HFFc6 (cell line): ENCODE data around the gene CALN1. TPM values are rescaled to one million over a fixed set of nuclear protein-coding genes. Genes with fewer than 3 reads are reported as not detected.

ENCODE experiments used
- DNase-seq: peaks from one replicate; pipeline ENCODE4 v3.0.0-alpha.2; 2018
- H3K27ac Mint-ChIP-seq: 2 replicates; pipeline ENCODE4 v1.8.0; 2020; ENCODE audit warnings: mild to moderate bottlenecking, mixed read lengths
- H3K27me3 Mint-ChIP-seq: 2 replicates; pipeline ENCODE4 v1.8.0; 2021; ENCODE audit warnings: mild to moderate bottlenecking, moderate library complexity, mixed read lengths; ENCODE audit not compliant: insufficient read depth
- H3K36me3 Mint-ChIP-seq: 2 replicates; pipeline ENCODE4 v1.8.0; 2021; ENCODE audit warnings: low read depth, mixed read lengths
- H3K4me1 Mint-ChIP-seq: 2 replicates; pipeline ENCODE4 v1.8.0; 2020; ENCODE audit warnings: low read depth, mixed read lengths
- H3K4me3 Mint-ChIP-seq: 2 replicates; pipeline ENCODE4 v1.8.0; 2020; ENCODE audit warnings: mild to moderate bottlenecking, moderate library complexity, mixed read lengths
- H3K9me3 Mint-ChIP-seq: 2 replicates; pipeline ENCODE4 v1.8.0; 2020; ENCODE audit warnings: mild to moderate bottlenecking, mixed read lengths
- total RNA-seq, 6 experiments: library from RNA; stranded (reverse); fragmentation: NEBNext Ultra II Directional; extraction: Animal tissue kit (Norgen Biotek cat#: 25700); gene quantifications; 2 replicates in 1 of 6; 3 replicates in 5 of 6; pipeline ENCODE4 v1.2.3, GENCODE V29; 2021
- TF ChIP-seq, protein P1 (sequence below): fragments of 200-600 bp; sonication (generic); IDR thresholded peaks from 2 replicates; pipeline ENCODE4 v1.5.0; 2021; ENCODE audit warnings: antibody characterized with exemption, mild to moderate bottlenecking

Gene CALN1
- total RNA-seq, 6 experiments from 2014 or later = not detected

GRCh38 chr7:71995111-71995510 lies 417.0 kb downstream of the CALN1 start:
- Mint-ChIP-seq H3K4me1 (no peaks in the 10 kb centered on the region), H3K27me3 (no peaks in the 10 kb centered on the region), H3K4me3 (no peak overlapping the region), H3K36me3 (no peaks in the 10 kb centered on the region), H3K9me3 (peaks cover 48% of the 10 kb centered on the region), H3K27ac (no peak overlapping the region)
- DNase-seq = no peak
- TF ChIP-seq, protein P1, sequence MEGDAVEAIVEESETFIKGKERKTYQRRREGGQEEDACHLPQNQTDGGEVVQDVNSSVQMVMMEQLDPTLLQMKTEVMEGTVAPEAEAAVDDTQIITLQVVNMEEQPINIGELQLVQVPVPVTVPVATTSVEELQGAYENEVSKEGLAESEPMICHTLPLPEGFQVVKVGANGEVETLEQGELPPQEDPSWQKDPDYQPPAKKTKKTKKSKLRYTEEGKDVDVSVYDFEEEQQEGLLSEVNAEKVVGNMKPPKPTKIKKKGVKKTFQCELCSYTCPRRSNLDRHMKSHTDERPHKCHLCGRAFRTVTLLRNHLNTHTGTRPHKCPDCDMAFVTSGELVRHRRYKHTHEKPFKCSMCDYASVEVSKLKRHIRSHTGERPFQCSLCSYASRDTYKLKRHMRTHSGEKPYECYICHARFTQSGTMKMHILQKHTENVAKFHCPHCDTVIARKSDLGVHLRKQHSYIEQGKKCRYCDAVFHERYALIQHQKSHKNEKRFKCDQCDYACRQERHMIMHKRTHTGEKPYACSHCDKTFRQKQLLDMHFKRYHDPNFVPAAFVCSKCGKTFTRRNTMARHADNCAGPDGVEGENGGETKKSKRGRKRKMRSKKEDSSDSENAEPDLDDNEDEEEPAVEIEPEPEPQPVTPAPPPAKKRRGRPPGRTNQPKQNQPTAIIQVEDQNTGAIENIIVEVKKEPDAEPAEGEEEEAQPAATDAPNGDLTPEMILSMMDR = no peak

DNA sequence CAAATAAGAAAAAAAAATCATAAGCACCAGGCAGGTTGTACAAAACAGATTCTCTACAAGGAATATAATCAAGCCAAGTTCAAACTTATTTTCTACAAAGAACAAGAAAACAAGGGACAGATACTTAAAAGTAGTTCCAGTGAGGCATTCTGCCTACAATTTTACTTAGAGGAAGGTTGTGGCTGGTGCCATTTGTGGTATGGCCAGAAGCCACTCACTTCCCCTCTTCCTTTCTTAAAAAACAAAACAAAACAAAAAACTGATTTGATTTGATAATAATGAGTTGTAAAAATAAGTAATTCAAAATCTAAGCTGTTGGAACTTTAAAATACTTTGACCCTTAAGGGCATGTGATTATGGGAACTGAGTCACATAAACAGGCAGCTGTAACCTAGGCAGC lies 420.6 kb downstream of the CALN1 start:
- Mint-ChIP-seq H3K27ac (no peak overlapping the region), H3K9me3 (peaks cover 50% of the 10 kb centered on the region), H3K36me3 (0 out of 2 replicates have a peak, but pooled peaks cover 9% of the 10 kb centered on the region), H3K27me3 (peaks cover 3% of the 10 kb centered on the region; the same call in 1 of the 2 replicates), H3K4me1 (no peaks in the 10 kb centered on the region), H3K4me3 (no peak overlapping the region)
- no peak for DNase-seq
- TF ChIP-seq, protein P1 = no peak

DNA sequence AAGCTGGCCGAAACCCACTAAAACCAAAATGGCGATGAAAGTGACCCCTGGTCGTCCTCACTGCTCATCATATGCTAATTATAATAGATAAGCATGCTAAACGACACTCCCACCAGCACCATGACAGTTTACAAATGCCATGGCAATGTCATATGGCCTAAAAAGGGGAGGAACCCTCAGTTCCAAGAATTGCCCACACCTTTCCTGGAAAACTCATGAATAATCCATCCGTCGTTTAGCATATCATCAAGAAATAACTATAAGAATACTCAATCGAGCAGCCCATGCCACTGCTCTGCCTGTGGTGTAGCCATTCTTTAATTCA lies 422.0 kb downstream of the CALN1 start:
- H3K9me3 Mint-ChIP-seq = peaks cover 49% of the 10 kb centered on the region
- H3K27ac Mint-ChIP-seq = no peak overlapping the region
- TF ChIP-seq, protein P1 = no peak
- no peaks in the 10 kb centered on the region for H3K4me1 Mint-ChIP-seq
- no peak for DNase-seq
- H3K36me3 Mint-ChIP-seq = 0 out of 2 replicates have a peak, but pooled peaks cover 9% of the 10 kb centered on the region
- no peak overlapping the region for H3K4me3 Mint-ChIP-seq
- H3K27me3 Mint-ChIP-seq = peaks cover 3% of the 10 kb centered on the region; the same call in 1 of the 2 replicates

DNA sequence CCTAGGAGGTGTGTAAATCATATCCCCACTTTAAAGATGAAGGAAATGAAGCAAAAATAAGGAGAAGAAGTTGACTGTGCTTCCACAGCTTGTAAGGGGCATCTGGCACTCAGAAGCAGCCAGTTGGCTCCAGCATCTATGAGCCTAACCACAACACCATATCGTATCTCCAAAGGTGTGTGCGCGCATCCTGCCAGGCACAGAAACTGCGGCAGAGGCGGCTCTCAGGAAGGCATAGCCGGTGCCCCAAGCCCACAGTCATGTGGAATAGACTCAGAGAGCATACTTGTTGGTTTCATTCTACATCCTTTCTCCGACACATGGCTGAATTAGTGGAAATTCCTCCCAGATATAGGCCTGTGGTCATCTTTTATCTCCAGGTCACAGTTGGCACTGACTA lies 423.9 kb downstream of the CALN1 start:
- H3K27me3 Mint-ChIP-seq = peaks cover 3% of the 10 kb centered on the region; the same call in 1 of the 2 replicates
- H3K4me3 Mint-ChIP-seq = no peak overlapping the region
- no peaks in the 10 kb centered on the region for H3K4me1 Mint-ChIP-seq
- no peak for DNase-seq
- no peak overlapping the region for H3K27ac Mint-ChIP-seq
- TF ChIP-seq, protein P1 = no peak
- 0 out of 2 replicates have a peak, but pooled peaks cover 9% of the 10 kb centered on the region for H3K36me3 Mint-ChIP-seq
- peaks cover 42% of the 10 kb centered on the region for H3K9me3 Mint-ChIP-seq

DNA sequence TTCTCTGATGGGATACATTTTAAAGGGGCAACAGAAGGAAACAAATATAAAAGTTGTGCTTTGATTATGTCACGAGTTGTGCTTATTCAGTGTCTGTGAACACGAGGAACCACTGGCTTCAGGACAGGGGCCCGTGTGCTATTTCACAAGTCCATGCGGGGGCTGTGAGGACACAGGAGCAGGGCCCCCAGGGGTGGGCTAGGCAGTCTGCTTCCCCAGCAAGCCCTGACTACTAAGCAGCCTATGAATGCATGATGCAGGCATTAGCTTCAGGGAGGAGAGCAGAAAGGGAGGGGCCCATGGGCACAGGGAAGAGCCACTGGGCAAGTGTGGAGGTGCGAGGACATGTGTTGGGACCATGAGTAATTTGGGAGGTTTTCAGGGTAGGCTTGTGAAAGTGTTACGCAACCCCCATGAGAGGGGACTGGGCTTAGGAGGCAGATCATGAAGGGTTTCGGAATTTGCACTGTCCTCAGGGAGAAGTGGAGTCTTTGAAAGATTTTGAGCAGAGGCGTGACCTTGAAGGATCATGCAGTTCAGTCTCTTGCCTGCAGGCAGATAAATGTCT lies 424.9 kb downstream of the CALN1 start:
- Mint-ChIP-seq H3K4me1 (no peaks in the 10 kb centered on the region), H3K27ac (no peak overlapping the region), H3K4me3 (no peak overlapping the region), H3K36me3 (0 out of 2 replicates have a peak, but pooled peaks cover 9% of the 10 kb centered on the region), H3K27me3 (peaks cover 3% of the 10 kb centered on the region; the same call in 1 of the 2 replicates), H3K9me3 (peaks cover 42% of the 10 kb centered on the region)
- TF ChIP-seq, protein P1 = no peak
- DNase-seq = no peak
